Measurements from ENCODE around the gene SLAMF6.
"Not testable (repeated sequence)": the region's sequence is repeated elsewhere in the genome, so short reads cannot be mapped to it uniquely, and the experiment has no call there.

The SLAMF6 gene

DNA sequence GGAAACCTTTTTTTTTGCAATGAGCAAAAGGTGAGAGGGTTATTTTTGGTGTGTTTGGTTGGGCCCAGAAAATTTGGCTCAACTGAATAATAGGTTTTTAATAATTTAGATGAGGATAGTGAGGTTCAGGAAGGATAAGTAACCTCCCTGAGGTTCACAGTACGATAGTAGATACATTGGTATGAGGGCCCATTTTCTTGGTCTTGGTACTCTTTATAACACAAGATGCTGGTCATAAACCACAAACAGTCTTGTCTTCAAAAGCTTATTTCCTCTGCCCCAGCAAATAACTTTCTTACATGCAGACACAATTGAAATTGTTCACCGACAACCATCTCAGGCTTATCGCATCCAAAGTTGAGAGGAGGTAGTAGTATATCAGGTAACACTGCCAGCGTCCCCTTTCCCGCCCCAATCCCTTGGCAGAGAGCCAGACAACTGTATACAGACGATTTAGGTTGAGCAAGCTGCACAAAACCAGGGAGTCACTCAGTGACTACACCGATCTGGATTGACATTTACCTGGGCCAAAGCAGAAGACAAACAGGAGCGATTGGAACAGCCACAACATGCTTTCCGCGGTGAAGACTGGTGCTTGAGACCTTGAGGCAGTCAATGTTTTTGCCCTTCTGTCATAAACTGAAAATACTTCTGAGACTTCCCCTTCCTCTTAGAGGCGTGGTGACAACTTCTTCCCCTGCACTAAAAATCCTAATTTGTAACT lies at the start of gene SLAMF6:
TSS of gene SLAMF6 (minus strand) at position 634 of the 724 bp plus-strand sequence. CDS start at position 571, 63 bp downstream.
- DNase-seq (ENCODE audit: low read depth in 2 of 3, low spot score in 2 of 3) = peak in 1 of 3 experiments; percentile 36

DNA sequence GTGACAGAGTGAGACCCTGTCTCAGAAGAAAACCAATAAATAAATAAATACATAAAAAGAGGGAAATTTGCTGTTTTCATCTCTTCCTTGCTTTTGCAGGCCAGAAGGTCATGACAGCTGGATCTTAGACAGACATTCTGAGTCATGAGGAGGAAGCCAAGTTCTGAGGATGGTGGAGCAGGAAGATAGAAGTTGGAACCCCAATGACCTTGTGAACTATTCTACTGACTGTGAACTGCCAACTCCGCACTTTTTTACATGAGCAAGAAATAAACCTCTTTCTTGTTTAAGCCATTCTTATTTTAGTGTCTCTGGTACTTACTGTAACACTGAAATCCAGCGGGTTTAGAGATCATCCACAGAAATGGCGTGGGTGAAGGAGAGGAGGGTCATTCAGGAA lies 47.8 kb upstream of the SLAMF6 start:
- DNase-seq (ENCODE audit: low read depth in 2 of 3, low spot score in 2 of 3) = no peak

DNA sequence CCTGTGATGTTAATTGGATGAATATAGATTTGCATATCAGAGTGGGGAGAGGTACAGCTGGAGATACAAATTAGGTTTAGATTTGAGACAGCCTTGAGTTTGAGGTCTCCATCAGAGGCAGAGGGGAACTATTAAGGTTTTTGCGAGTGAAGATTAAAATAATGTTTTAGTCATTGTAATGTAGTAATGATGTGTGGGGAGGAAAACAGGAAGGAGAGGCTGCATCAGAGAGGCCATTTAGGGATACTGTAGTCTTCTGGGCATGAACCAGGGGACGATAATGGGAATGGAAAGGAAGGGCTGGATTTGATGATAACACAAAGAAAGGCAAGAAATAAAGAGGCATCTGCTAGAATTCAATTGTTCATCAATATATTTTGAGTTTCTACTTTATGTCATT lies 46.8 kb upstream of the SLAMF6 start:
- no peak for DNase-seq (ENCODE audit: low read depth in 2 of 3, low spot score in 2 of 3)

DNA sequence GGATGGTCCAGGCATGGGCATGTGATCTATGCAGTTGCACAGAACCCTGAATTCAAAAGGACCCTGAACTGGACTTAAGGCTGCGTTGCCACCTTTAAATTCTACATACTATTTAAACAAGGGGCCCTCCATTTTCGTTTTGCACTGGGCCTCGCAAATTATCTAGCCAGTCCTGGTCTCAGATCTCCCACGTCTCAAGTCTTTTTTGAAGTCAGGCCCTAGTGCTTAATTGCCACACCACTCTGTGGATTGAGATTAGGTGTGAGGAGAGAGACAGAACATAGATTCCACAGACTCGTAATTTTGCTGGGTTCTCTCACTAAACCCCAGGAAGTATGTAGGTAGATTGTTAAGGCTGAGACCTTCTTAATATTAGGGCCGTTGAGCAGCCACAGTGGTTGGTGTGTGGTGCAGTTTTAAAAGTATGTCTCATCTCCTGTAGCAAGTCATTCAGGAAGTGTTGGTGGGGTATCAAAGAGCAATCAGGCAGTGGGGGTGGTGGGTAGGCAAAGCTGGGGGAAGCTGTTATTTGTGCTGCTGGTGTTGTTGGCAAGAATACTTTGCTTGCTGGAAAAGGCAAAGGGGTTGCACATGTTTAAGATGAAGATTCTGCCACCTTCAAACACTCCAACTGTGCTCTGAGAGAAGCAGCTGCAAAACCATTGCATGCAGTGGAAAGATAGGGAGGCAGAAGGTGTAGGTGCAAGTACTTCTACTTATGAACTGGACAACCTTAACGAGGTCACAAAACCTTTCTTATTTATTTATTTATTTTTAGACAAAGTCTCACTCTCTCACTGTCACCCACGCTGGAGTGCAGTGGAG lies 45.0 kb upstream of the SLAMF6 start:
- DNase-seq (ENCODE audit: low read depth in 2 of 3, low spot score in 2 of 3) = peak in 2 of 3 experiments; percentile 30 to 45

DNA sequence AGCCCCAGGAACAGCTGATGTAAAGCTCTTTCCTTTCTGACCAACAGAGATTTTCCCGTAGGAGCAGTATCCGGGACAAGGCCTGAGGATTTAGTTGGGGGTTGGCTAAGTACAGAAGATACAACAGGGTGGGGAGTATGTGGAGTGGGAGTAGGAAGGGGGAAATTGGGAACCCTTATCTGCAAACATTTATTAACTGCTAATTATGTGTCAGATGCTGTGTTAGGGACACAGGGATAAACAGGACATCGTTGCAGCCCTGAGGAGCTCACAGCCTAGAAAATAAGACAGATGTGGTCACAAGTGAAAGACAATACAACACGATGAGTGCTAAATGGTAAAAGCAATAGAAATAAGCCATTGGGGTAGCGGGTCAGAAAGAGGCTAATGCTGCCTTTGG lies 44.3 kb upstream of the SLAMF6 start:
- no peak for DNase-seq (ENCODE audit: low read depth in 2 of 3, low spot score in 2 of 3)

DNA sequence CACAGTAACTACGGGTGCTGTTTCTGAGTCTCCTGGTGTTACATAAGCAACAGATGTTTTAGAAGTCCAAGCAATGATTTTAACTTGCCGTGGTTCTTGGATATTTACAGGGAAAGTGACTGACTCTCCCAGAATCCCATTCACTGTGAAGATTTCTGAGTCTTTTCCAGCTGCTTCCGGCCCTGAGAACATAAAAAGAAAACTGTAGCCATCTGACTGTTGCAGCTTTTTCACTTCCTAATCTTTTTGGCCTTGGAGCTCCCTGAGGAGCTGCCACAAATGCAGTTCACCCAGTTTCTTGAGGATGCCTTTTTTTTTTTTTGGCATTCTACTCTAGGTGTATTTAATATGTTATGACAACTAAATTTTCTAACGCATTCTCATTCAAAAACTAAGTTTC lies 42.5 kb upstream of the SLAMF6 start:
- DNase-seq (ENCODE audit: low read depth in 2 of 3, low spot score in 2 of 3) = no peak

DNA sequence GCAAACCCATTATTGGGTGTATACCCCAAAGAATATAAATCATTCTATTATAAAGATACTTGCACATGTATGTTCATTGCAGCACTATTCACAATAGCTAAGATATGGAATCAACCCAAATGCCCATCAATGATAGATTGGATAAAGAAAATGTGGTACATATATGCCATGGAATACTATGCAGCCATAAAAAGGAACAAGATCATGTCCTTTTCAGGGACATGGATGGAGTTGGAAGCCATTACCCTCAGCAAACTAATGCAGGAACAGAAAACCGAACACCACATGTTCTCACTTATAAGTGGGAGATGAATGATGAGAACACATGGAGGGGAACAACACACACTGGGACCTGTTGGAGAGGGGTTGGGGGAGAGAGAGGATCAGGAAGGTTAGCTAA lies 40.2 kb upstream of the SLAMF6 start:
- not testable (repeated sequence) for DNase-seq (ENCODE audit: low read depth in 2 of 3, low spot score in 2 of 3)

DNA sequence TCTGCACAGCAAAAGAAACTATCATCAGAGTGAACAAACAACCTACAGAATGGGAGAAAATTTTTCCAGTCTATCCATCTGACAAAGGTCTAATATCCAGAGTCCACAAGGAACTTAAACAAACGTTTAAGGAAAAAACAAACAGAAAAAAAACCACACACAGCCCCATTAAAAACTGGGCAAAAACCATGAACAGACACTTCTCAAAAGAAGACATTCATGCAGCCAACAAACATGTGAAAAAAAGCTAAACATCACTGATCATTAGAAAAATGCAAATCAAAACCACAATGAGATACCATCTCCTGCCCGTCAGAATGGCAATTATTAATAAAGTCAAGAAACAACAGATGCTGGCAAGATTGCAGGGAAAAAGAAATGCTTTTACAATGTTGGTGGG lies 39.7 kb upstream of the SLAMF6 start:
- DNase-seq (ENCODE audit: low read depth in 2 of 3, low spot score in 2 of 3) = not testable (repeated sequence)

DNA sequence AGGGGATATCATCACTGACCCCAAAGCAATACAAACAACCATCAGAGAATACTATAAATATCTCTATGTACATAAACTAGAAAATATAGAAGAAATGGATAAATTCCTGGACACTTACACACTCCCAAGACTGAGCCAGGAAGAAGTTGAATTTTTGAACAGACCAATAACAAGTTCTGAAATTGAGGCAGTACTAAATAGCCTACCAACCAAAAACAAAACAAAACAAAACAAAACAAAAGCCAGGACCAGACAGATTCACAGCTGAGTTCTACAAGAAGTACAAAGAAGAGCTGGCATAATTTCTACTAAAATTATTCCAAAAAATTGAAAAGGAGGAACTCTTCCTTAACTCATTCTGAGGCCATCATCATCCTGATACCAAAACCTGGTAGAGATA lies 37.8 kb upstream of the SLAMF6 start:
- no peak for DNase-seq (ENCODE audit: low read depth in 2 of 3, low spot score in 2 of 3)

DNA sequence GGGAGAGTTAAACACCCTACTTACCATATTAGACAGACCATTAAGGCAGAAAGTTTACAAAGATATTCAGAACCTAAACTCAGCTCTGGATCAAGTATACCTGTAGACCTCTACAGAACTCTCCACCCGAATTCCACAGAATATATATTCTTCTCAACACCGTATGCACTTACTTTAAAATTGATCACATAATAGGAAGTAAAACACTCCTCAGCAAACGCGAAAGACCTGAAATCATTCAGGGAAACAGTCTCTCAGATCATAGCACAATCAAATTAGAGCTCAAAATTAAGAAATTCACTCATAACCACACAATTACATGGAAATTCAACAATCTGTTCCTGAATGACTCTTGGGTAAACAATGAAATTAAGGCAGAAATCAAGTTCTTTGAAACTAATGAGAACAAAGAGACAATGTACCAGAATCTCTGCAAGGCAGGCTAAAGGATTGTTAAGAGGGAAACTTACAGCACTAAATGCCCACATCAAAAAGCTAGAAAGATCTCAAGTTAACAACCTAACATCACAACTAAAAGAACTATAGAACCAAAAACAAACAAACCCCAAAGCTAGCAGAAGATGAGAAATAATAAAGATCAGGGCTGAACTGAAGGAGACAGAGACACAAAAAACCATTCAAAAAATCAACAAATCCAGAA lies 37.1 kb upstream of the SLAMF6 start:
- no peak for DNase-seq (ENCODE audit: low read depth in 2 of 3, low spot score in 2 of 3)

DNA sequence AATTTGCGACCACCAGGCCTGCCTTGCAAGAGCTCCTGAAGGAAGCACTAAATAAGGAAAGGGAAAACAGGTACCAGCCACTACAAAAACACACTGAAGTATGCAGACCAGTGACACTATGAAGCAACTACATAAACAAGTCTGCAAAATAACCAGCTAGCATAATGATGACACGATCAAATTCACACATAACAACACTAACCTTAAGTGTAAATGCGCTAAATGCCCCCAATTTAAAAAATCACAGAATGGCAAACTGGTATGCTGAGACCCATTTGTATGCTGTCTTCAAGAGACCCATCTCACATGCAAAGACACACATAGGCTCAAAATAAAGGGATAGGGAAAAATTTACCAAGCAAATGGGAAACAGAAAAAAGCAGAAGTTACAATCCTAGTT lies 36.4 kb upstream of the SLAMF6 start:
- not testable (repeated sequence) for DNase-seq (ENCODE audit: low read depth in 2 of 3, low spot score in 2 of 3)

DNA sequence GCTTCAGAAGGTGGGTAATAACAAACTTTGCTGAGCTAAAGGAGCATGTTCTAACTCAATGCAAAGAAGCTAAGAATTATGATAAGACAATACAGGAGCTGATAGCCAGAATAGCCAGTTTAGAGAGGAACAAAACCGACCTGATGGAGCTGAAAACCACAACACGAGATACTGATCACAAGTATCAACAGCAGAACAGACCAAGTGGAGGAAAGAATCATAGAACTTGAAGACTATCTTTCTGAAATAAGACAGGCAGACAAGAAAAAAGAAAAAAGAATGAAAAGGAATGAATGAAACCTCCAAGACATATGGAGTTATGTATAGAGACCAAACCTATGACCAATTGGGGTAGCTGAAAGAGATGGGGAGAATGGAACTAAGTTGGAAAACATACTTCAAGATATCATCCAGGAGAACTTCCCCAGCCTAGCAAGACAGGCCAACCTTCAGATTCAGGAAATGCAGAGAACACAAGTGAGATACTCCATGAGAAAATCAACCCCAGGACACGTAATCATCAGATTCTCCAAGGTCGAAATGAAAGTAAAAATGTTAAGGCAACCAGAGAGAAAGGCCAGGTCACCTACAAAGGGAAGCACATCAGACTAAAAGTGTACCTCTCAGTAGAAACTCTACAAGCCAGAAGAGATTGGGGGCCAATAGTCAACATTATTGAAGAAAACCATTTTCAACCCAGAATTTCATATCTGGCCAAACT lies 35.8 kb upstream of the SLAMF6 start:
- DNase-seq (ENCODE audit: low read depth in 2 of 3, low spot score in 2 of 3) = no peak

DNA sequence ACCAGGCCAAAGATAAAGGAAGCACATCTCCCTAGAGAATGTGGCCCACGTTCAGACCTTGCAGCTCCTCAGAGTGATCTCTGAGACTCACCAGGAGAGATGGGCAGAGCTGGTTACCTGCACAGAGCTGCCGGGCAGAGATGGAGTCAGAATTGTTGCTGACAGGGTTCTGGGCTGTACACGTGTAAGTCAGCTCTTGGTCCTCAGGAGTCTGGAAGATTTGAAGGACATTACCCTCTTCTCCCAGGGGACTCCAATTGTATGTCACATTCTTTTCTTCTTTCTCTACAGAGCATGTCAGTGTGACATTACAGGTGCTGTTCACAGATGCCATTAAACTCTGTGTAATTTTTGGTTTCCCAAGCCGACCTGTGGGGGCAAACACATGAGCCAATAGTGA lies 30.7 kb upstream of the SLAMF6 start:
- no peak for DNase-seq (ENCODE audit: low read depth in 2 of 3, low spot score in 2 of 3)

DNA sequence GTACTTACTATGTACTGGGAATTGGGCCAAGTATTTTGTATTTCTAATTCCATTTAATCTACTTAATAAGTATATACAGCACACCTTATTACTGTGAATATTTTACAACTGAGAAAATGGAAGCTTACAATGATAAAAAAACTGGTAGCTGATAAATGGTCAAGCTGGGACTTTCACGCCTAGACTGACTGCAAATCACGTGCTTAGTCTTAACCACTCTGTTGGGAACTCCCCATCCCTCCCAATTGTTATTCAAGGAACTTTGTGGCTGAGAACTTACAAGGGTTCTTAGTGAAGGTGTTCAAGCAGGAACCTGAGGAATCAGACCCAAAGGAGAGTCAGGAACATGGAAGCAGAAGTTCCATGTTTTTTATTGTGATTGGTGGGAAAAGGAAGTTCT lies 29.4 kb upstream of the SLAMF6 start:
- DNase-seq (ENCODE audit: low read depth in 2 of 3, low spot score in 2 of 3) = no peak

DNA sequence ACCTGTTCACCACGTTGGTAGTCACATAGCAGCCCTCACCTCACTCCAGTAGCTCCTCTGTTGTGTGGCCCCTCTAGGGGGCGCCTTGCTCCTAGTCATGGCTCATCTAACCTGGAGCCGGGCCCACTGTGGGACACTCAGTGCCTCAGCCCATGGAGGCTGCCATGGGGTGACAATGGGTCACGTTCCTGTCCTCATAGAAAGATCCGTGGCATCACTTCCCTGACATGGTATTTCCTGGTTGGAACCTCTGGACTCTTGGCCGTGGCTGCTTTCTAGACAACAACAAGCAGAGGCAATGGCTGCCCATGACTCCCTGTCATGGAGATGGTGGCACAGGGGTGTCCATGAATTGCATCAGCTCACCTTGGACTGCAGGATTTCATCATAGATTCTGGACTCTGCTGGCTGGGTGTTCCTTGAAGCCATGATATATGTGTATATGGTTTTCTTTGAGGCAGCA lies 27.5 kb upstream of the SLAMF6 start:
- no peak for DNase-seq (ENCODE audit: low read depth in 2 of 3, low spot score in 2 of 3)

DNA sequence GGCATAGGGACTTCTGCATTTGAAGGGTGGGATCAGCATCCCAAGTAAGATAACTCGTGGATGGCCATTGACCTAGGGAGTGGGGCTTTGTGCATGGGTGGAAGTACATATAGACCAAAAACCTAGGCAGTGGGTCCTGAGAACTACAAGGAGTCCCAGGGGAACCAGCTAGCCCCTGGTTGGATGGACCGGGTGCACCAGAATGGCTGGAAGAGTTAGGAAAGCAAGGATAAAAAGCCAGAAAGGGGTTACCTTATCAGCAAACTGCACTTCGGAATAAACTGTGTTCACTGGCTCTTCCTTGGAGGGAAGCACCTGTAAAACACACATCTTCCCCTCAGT lies 26.6 kb upstream of the SLAMF6 start:
- DNase-seq (ENCODE audit: low read depth in 2 of 3, low spot score in 2 of 3) = no peak

DNA sequence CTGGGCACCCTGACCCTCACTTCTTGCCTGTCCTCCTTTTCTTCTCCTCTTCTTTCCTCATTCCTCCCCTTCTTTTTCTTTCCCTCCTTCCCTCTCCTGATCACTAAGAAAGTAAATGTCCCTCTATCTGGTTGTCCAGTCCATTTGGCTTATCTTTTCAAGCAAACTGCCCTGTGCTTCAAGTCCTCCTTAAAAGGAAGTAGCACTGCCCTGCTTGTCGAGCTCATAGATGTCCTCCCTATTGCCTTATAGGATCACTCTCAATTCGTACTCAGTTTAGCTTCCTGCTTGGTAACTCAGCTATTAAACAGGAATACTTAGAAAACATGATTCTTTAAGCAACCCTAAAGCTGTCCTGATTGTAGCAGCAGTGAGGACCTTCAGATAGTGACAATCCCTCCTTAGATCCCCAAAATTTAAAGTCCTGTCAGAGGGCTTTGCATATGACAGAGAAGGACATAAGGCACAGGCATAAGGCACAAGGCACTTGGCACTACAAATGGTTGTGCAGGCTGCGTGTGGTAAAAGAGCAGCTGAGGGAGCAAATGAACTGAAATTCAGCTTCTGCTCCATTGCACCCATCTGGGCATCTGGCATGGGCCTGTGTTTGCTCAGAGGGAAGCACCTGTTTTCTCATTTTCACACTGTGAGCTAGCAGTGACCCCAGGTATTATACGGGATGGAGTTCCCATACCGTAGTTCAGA lies 26.1 kb upstream of the SLAMF6 start:
- DNase-seq (ENCODE audit: low read depth in 2 of 3, low spot score in 2 of 3) = no peak

DNA sequence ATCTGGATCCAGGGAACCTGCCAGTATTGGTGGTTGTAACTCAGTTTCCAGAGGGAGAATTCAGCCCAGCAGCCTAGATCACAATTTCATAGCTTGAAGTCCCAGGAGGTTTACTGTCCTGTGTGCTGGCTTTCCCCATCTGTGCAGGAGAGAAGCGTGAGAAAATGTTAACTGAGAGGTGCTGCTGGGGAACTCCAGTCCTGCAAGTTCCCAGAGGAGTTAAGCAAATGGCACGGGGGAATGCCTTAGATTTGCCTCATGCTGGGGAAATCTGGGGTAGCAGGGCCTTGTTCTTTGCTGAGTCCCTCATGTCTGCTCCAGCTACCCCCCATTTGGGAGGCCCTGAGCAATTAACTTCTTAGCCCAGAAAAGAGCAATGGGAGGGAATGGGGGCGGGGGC lies 25.1 kb upstream of the SLAMF6 start:
- no peak for DNase-seq (ENCODE audit: low read depth in 2 of 3, low spot score in 2 of 3)

DNA sequence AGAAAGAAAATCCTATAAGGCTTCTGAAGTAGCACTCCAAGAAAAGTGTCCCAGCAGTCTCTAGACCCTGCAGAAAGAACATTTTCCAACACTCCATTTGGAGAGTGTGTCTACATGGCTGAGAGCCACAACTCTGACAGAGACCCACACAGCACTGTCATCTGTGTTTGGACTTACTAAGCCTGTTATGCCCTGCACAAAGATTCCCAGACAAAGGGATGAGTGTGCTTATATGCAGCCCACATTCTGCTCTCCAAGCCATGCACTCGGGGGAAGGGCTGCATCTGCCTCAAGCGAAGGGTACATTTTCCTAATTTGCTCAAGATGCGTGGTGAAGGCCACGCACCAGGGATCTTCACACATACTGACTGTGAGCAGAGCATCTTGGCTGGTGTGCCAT lies 24.4 kb upstream of the SLAMF6 start:
- no peak for DNase-seq (ENCODE audit: low read depth in 2 of 3, low spot score in 2 of 3)

DNA sequence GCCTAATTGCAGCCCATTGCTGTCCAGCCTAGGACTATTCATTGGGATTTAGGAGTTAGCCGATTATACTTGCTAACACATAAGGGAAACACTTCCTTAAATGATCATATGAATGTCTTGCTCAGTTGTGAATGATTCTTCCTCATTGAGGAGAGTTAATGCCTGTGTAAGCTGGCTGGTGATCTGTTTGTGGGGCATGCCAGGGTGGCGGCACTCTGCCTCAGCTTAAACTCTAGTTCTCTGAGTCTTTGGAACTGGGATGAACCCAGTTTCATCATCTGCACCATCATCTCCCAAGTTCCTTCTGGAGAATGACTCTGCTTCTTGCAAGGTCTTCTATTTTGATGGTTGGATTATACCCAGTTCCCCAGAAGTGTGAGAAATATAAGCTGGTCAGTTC lies 23.9 kb upstream of the SLAMF6 start:
- no peak for DNase-seq (ENCODE audit: low read depth in 2 of 3, low spot score in 2 of 3)

DNA sequence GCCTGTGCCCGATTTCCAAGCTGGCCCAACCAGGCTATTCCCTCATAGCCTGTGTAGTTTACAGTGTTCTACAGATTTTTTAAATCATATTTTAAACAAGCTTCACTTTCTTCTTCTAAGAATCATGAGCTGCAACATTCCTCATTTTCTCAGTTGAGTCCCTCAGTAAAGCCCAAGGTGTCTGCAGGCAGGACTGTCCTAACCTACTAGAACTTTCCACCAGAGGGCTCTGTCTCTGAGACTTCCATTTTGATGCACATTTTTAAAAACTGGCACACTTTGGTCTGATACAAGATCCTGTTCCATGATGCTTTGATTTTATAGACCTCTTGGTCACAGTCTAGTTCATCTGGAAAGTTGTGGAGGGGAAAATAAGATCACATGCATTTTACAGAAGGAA lies 21.6 kb upstream of the SLAMF6 start:
- no peak for DNase-seq (ENCODE audit: low read depth in 2 of 3, low spot score in 2 of 3)

All from activated CD8-positive, alpha-beta memory T cell treated with anti-CD3 and anti-CD28 coated beads for 48 hours (primary cell).